Measurements from ENCODE around the gene MKKS. TPM values are rescaled to one million over a fixed set of nuclear protein-coding genes. Genes with fewer than 3 reads are reported as not detected.
"Not testable (repeated sequence)": the region's sequence is repeated elsewhere in the genome, so short reads cannot be mapped to it uniquely, and the experiment has no call there.

MKKS gene
- polyA plus RNA-seq, 4 donors, result 21.9 to 38.9 (median 34.0) TPM

- not testable (repeated sequence) for DNase-seq (ENCODE audit: low read depth in 4 of 4, low spot score in 3 of 4)
These were observed 16.8 kb downstream of the MKKS start for GRCh38 chr20:10417218-10417617.

- no peak for DNase-seq (ENCODE audit: low read depth in 4 of 4, low spot score in 3 of 4)
These were observed 18.9 kb downstream of the MKKS start for GRCh38 chr20:10415013-10415650.

- DNase-seq (ENCODE audit: low read depth in 4 of 4, low spot score in 3 of 4), result no peak
These were observed 21.2 kb downstream of the MKKS start for GRCh38 chr20:10412591-10413408.

GRCh38 chr20:10411673-10412072 is 22.3 kb downstream of the MKKS start:
- DNase-seq (ENCODE audit: low read depth in 4 of 4, low spot score in 3 of 4), result no peak

- DNase-seq (ENCODE audit: low read depth in 4 of 4, low spot score in 3 of 4), result no peak
These were observed 25.8 kb downstream of the MKKS start for GRCh38 chr20:10408108-10408813.

GRCh38 chr20:10404959-10405530 is 29.0 kb downstream of the MKKS start:
- no peak for DNase-seq (ENCODE audit: low read depth in 4 of 4, low spot score in 3 of 4)

GRCh38 chr20:10404023-10404628 is 29.9 kb downstream of the MKKS start:
- DNase-seq (ENCODE audit: low read depth in 4 of 4, low spot score in 3 of 4), result no peak

GRCh38 chr20:10402938-10403608 is 30.9 kb downstream of the MKKS start:
- no peak for DNase-seq (ENCODE audit: low read depth in 4 of 4, low spot score in 3 of 4)

- no peak for DNase-seq (ENCODE audit: low read depth in 4 of 4, low spot score in 3 of 4)
These were observed 35.1 kb downstream of the MKKS start for GRCh38 chr20:10398834-10399369.

- DNase-seq (ENCODE audit: low read depth in 4 of 4, low spot score in 3 of 4), result not testable (repeated sequence)
These were observed 39.3 kb downstream of the MKKS start for GRCh38 chr20:10394752-10395151.

GRCh38 chr20:10390709-10391108 is 43.3 kb downstream of the MKKS start:
- DNase-seq (ENCODE audit: low read depth in 4 of 4, low spot score in 3 of 4), result no peak

- DNase-seq (ENCODE audit: low read depth in 4 of 4, low spot score in 3 of 4), result no peak
These were observed 45.4 kb downstream of the MKKS start for GRCh38 chr20:10388597-10388996.

- no peak for DNase-seq (ENCODE audit: low read depth in 4 of 4, low spot score in 3 of 4)
These were observed 46.3 kb downstream of the MKKS start for GRCh38 chr20:10387686-10388085.

GRCh38 chr20:10385850-10386544 is 48.0 kb downstream of the MKKS start:
- DNase-seq (ENCODE audit: low read depth in 4 of 4, low spot score in 3 of 4), result no peak

- DNase-seq (ENCODE audit: low read depth in 4 of 4, low spot score in 3 of 4), result no peak
These were observed 52.5 kb downstream of the MKKS start for GRCh38 chr20:10381477-10381876.

GRCh38 chr20:10379761-10380160 is 54.3 kb downstream of the MKKS start:
- DNase-seq (ENCODE audit: low read depth in 4 of 4, low spot score in 3 of 4), result no peak

- no peak for DNase-seq (ENCODE audit: low read depth in 4 of 4, low spot score in 3 of 4)
These were observed 57.5 kb downstream of the MKKS start for GRCh38 chr20:10376270-10377075.

GRCh38 chr20:10375191-10375590 is 58.8 kb downstream of the MKKS start:
- no peak for DNase-seq (ENCODE audit: low read depth in 4 of 4, low spot score in 3 of 4)

- no peak for DNase-seq (ENCODE audit: low read depth in 4 of 4, low spot score in 3 of 4)
These were observed 60.0 kb downstream of the MKKS start for GRCh38 chr20:10374036-10374435.
